GM12891 (cell line): ENCODE results near the gene STRIT1.

Source experiments
- DNase-seq: peaks from one replicate; pipeline ENCODE4 v3.0.0; 2011; ENCODE audit warnings: low spot score; ENCODE audit not compliant: insufficient read length
- FAIRE-seq: peaks from 2 replicates; lab custom pipeline; 2011; peaks lifted over from hg19 to GRCh38; lab: Jason Lieb, UNC
- PAX5 ChIP-seq: IDR thresholded peaks from 2 replicates; pipeline ENCODE4 v1.6.1; 2011; ENCODE audit warnings: low read length, moderate library complexity, mild to moderate bottlenecking; ENCODE audit not compliant: insufficient read depth, severe bottlenecking
- POLR2A ChIP-seq: IDR thresholded peaks from 2 replicates; pipeline ENCODE4 v1.6.1; 2011; ENCODE audit warnings: low read depth, low read length, control low read depth
- POLR2AphosphoS5 ChIP-seq: IDR thresholded peaks from 2 replicates; pipeline ENCODE4 v1.6.1; 2011; ENCODE audit warnings: low read depth, low read length, control low read depth
- POU2F2 ChIP-seq: IDR thresholded peaks from 2 replicates; pipeline ENCODE4 v1.6.1; 2011; ENCODE audit warnings: low read depth, mild to moderate bottlenecking, control low read depth, low read length, moderate library complexity
- SPI1 ChIP-seq: IDR thresholded peaks from 2 replicates; pipeline ENCODE4 v1.6.1; 2011; ENCODE audit warnings: low read depth, low read length, control low read depth
- TAF1 ChIP-seq: IDR thresholded peaks from 2 replicates; pipeline ENCODE4 v1.6.1; 2011; ENCODE audit warnings: low read depth, low read length, control low read depth

Gene STRIT1

GRCh38 chr3:155252021-155252420 is 41.5 kb downstream of the STRIT1 start:
- TF ChIP-seq POU2F2 (no peak), SPI1 (peak; percentile 52)
- DNase-seq (no peak), FAIRE-seq (no peak)

GRCh38 chr3:155248531-155249187 is 44.8 kb downstream of the STRIT1 start:
- no peak for DNase-seq
- TF ChIP-seq SPI1 (no peak), POLR2A (no peak), POU2F2 (no peak), POLR2AphosphoS5 (no peak), PAX5 (no peak), TAF1 (no peak)

DNA sequence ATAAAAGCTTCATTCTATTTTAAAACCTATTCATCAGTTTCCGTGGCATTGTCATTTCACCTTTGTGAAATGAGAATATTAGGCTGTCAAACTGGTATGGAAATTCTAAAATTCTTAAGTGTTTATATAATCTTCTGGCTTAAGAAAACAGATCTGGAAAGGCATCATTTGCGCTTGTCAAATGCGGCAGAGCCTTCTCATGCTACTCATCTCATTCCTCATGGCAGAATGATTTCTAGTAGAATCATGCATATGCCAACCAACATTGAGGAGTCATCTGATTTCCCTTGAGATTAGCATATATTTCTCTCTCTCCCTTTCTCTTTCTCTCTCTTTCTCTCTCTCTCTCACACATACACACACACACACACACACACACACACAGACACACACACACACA is 48.8 kb downstream of the STRIT1 start:
- no peak for DNase-seq
- TF ChIP-seq TAF1 (no peak), PAX5 (no peak), POLR2A (no peak)
- FAIRE-seq, result no peak

More at GRCh38 chr3:155248531-155249187, 44.8 kb downstream of the STRIT1 start:
- no peak for FAIRE-seq

GRCh38 chr3:155244216-155244615 is 49.3 kb downstream of the STRIT1 start:
- DNase-seq (no peak), FAIRE-seq (no peak)

DNA sequence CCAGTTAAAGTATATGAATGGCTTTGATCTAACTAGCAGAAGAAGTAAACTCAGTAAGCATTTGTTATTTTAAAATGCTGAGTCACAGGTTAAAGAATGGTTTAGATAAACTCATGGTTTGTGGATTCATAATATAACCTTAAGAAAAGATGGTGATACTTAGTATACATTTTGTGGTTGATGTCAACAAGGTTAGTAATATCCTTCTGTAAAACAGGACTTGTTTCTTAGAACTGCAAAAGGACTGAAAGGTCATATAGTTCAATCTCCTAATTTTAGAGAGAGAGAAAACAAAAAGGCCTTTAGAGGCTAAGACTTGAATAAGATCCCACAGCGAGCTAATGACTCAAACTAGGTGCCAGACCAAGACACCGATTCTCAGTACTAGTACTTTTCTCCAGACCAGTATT is 50.0 kb downstream of the STRIT1 start:
- TF ChIP-seq PAX5 (no peak), POLR2AphosphoS5 (no peak), SPI1 (no peak), POLR2A (no peak), TAF1 (no peak), POU2F2 (no peak)
- FAIRE-seq, result no peak
- no peak for DNase-seq

More at GRCh38 chr3:155244216-155244615, 49.3 kb downstream of the STRIT1 start:
- TF ChIP-seq SPI1 (no peak), POLR2AphosphoS5 (no peak), POU2F2 (no peak), PAX5 (no peak), TAF1 (no peak), POLR2A (no peak)

GRCh38 chr3:155242342-155242741 is 51.1 kb downstream of the STRIT1 start:
- DNase-seq (no peak), FAIRE-seq (no peak)
- TF ChIP-seq SPI1 (no peak), POLR2AphosphoS5 (no peak), POU2F2 (no peak), TAF1 (no peak), PAX5 (no peak), POLR2A (no peak)

DNA sequence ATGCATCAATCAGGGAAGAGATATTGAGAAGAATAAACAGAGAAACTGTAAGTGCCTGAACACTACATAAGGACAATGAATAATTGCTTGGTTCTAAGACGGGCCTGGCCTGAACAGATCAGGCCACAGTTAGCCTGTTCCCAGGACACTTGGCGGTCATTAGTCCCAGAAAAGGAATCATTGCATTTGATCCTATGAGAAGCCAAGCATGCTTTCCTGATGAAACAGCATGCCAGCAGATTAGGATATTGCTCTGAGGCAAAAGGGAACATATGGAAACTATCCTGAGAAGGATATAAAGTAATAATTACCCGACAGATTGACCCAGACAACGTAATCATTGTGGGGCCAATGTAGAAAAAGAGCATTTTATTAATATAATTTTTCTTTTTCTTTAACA is 51.9 kb downstream of the STRIT1 start:
- DNase-seq, result no peak
- TF ChIP-seq TAF1, result no peak
- TF ChIP-seq PAX5, result no peak
- no peak for TF ChIP-seq POLR2AphosphoS5
- no peak for TF ChIP-seq SPI1
- TF ChIP-seq POLR2A, result no peak
- TF ChIP-seq POU2F2, result no peak
- FAIRE-seq, result no peak
